ENCODE data around the gene RHBDD1.

DNA sequence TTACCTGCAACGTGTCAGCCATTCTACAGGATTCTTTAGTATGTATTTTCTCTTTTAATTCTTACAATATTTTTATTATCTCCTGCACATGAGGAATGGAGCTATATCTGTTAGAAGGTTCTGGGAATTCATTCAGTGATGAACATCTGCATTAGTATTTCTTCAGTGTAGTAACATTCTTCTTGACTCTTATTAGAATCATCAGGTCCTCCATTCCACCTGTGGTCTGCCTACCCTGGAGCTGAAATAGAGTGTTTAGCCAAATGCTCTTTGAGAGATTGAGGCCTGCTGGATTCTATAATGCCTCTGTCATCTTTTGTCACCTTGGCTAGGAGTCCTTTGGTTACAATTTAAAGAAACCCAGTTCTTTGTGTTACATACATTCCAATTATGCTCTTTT, 54.4 kb downstream of the RHBDD1 start:
- TF ChIP-seq, protein P1, sequence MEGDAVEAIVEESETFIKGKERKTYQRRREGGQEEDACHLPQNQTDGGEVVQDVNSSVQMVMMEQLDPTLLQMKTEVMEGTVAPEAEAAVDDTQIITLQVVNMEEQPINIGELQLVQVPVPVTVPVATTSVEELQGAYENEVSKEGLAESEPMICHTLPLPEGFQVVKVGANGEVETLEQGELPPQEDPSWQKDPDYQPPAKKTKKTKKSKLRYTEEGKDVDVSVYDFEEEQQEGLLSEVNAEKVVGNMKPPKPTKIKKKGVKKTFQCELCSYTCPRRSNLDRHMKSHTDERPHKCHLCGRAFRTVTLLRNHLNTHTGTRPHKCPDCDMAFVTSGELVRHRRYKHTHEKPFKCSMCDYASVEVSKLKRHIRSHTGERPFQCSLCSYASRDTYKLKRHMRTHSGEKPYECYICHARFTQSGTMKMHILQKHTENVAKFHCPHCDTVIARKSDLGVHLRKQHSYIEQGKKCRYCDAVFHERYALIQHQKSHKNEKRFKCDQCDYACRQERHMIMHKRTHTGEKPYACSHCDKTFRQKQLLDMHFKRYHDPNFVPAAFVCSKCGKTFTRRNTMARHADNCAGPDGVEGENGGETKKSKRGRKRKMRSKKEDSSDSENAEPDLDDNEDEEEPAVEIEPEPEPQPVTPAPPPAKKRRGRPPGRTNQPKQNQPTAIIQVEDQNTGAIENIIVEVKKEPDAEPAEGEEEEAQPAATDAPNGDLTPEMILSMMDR (IDR thresholded peaks at IDR 0.05): no peak
- no peak for TF ChIP-seq POLR2A (IDR thresholded peaks at IDR 0.05)
